SK-N-SH (cell line): ENCODE results near the gene PDE11A. TPM values are rescaled to one million over a fixed set of nuclear protein-coding genes. Genes with fewer than 3 reads are reported as not detected.
"Not testable (repeated sequence)": the region's sequence is repeated elsewhere in the genome, so short reads cannot be mapped to it uniquely, and the experiment has no call there.

ENCODE experiments used
- CTCF ChIA-PET: fragments of 300-600, 350-600 bp; formaldehyde crosslinking; extraction: SDS; loops from one replicate; lab custom pipeline; 2021; lab: Yijun Ruan, JAX
- POLR2A ChIA-PET: fragments of 350-600 bp; sonication (Branson Sonifier 250); formaldehyde crosslinking; extraction: SDS; loops from one replicate; lab custom pipeline; 2020; ENCODE audit warnings: antibody characterized with exemption, inconsistent platforms; lab: Yijun Ruan, JAX
- DNase-seq: peaks from one replicate; pipeline ENCODE4 v3.0.0; 2012
- H2AFZ ChIP-seq: fragments of 200-600 bp; sonication (generic); 2 replicates; pipeline ENCODE4 v1.8.1; 2016; ENCODE audit warnings: antibody characterized with exemption, mild to moderate bottlenecking, low read depth
- H3F3A ChIP-seq: fragments of 200-600 bp; sonication (generic); replicated peaks from 2 replicates; pipeline ENCODE3; 2016; ENCODE audit warnings: antibody characterized with exemption, mild to moderate bottlenecking; ENCODE audit not compliant: insufficient read depth
- H3K27ac ChIP-seq, 2 experiments: fragments of 200-500 bp in 1 of 2; fragments of 200-600 bp in 1 of 2; sonication (Bioruptor generic) in 1 of 2; sonication (generic), shearing (Covaris generic) in 1 of 2; 2 replicates each; pipeline versions ENCODE4 v1.5.1 to v1.6.1; 2014 to 2016; ENCODE audit warnings: low read depth in 2 of 2, inconsistent platforms in 1 of 2, low read length in 1 of 2, mild to moderate bottlenecking in 1 of 2, mixed read lengths in 1 of 2
- H3K27me3 ChIP-seq: fragments of 200-600 bp; sonication (generic), shearing (Covaris generic); 2 replicates; pipeline ENCODE4 v1.6.1; 2016; ENCODE audit warnings: mixed run types; ENCODE audit not compliant: insufficient read depth
- H3K36me3 ChIP-seq, 2 experiments: fragments of 200-500 bp in 1 of 2; fragments of 200-600 bp in 1 of 2; sonication (Bioruptor generic) in 1 of 2; sonication (generic) in 1 of 2; replicated peaks in 1 of 2; 2 replicates each; pipeline versions ENCODE3 to v1.5.1; 2014 to 2016; ENCODE audit warnings: low read length in 1 of 2, mild to moderate bottlenecking in 1 of 2; ENCODE audit not compliant: insufficient read depth in 2 of 2, control insufficient read depth in 1 of 2
- H3K4me1 ChIP-seq, 2 experiments: fragments of 200-500 bp in 1 of 2; fragments of 200-600 bp in 1 of 2; sonication (Bioruptor generic) in 1 of 2; sonication (generic), shearing (Covaris generic) in 1 of 2; 2 replicates each; pipeline versions ENCODE4 v1.5.1 to v1.6.1; 2014 to 2016; ENCODE audit warnings: low read depth in 1 of 2, low read length in 1 of 2, mixed run types in 1 of 2; ENCODE audit not compliant: insufficient read depth in 2 of 2, control insufficient read depth in 1 of 2
- H3K4me2 ChIP-seq: fragments of 200-600 bp; sonication (generic), shearing (Covaris generic); 2 replicates; pipeline ENCODE4 v1.6.1; 2017; ENCODE audit warnings: mixed run types
- H3K4me3 ChIP-seq, 2 experiments: fragments of 200-500 bp in 1 of 2; fragments of 200-600 bp in 1 of 2; sonication (Bioruptor generic) in 1 of 2; sonication (generic), shearing (Covaris generic) in 1 of 2; 2 replicates each; pipeline versions ENCODE4 v1.5.1 to v1.8.1; 2014 to 2016; ENCODE audit warnings: low read depth in 2 of 2, inconsistent platforms in 1 of 2, low read length in 1 of 2, mild to moderate bottlenecking in 1 of 2, mixed read lengths in 1 of 2, moderate library complexity in 1 of 2
- H3K79me2 ChIP-seq: fragments of 200-600 bp; sonication (generic); 2 replicates; pipeline ENCODE4 v1.8.1; 2017; ENCODE audit warnings: mild to moderate bottlenecking; ENCODE audit not compliant: insufficient read depth
- H3K9ac ChIP-seq: fragments of 200-600 bp; sonication (generic); 2 replicates; pipeline ENCODE4 v1.6.1; 2017; ENCODE audit warnings: mixed run types
- H3K9me2 ChIP-seq: fragments of 200-600 bp; sonication (generic); 2 replicates; pipeline ENCODE4 v1.6.1; 2017; ENCODE audit warnings: mixed run types
- H3K9me3 ChIP-seq: fragments of 200-600 bp; sonication (generic); 2 replicates; pipeline ENCODE4 v1.6.1; 2017; ENCODE audit warnings: mixed run types, mild to moderate bottlenecking, moderate library complexity
- H4K20me1 ChIP-seq: fragments of 200-600 bp; sonication (generic); 2 replicates; pipeline ENCODE4 v1.6.1; 2017; ENCODE audit warnings: mild to moderate bottlenecking, mixed run types; ENCODE audit not compliant: insufficient read depth
- ELF1 ChIP-seq: IDR thresholded peaks from 2 replicates; pipeline ENCODE4 v1.4.0; 2012
- EP300 ChIP-seq, 2 experiments: IDR thresholded peaks; 2 replicates each; pipeline versions ENCODE4 v1.4.0 to v1.6.1; 2012; ENCODE audit warnings: borderline replicate concordance in 1 of 2, low read depth in 1 of 2, low read length in 1 of 2
- EZH2phosphoT487 ChIP-seq: fragments of 200-600 bp; sonication (generic); IDR thresholded peaks from 2 replicates; pipeline ENCODE4 v1.6.1; 2017; ENCODE audit warnings: low read depth, mixed run types, mild to moderate bottlenecking, antibody characterized with exemption, moderate library complexity, borderline replicate concordance
- FOSL2 ChIP-seq: IDR thresholded peaks from 2 replicates; pipeline ENCODE4 v1.4.0; 2012; ENCODE audit warnings: low read depth, mild to moderate bottlenecking, moderate library complexity, borderline replicate concordance
- GABPA ChIP-seq: IDR thresholded peaks from 2 replicates; pipeline ENCODE4 v1.4.0; 2012; ENCODE audit warnings: low read depth, mild to moderate bottlenecking
- JUND ChIP-seq: IDR thresholded peaks from 2 replicates; pipeline ENCODE4 v1.4.0; 2012
- MEF2A ChIP-seq: IDR thresholded peaks from 2 replicates; pipeline ENCODE4 v1.4.0; 2012; ENCODE audit warnings: low read depth, borderline replicate concordance
- NFIC ChIP-seq: IDR thresholded peaks from 2 replicates; pipeline ENCODE4 v1.4.0; 2012; ENCODE audit warnings: borderline replicate concordance
- RFX5 ChIP-seq: IDR thresholded peaks from 2 replicates; pipeline ENCODE4 v1.6.1; 2012; ENCODE audit warnings: mild to moderate bottlenecking, improper control_type of control experiment, low read length
- RXRA ChIP-seq: IDR thresholded peaks from 2 replicates; pipeline ENCODE4 v1.4.0; 2012; ENCODE audit warnings: low read depth, mild to moderate bottlenecking, borderline replicate concordance
- TAF1 ChIP-seq: IDR thresholded peaks from 2 replicates; pipeline ENCODE4 v1.6.1; 2012; ENCODE audit warnings: low read depth, mild to moderate bottlenecking, low read length, moderate library complexity, borderline replicate concordance
- WGBS: methylation state at CpG from one replicate; pipeline ENCODE4 v1.1.6; 2017; ENCODE audit warnings: low lambda C conversion rate; 5-methylcytosine and 5-hydroxymethylcytosine counted together
- polyA plus RNA-seq, 3 experiments: library from polyadenylated mRNA; depleted of rRNA; stranded (reverse); fragments of >200 nt; gene quantifications; 2 replicates each; pipeline ENCODE4 v1.2.3, GENCODE V29; 2012
- TF ChIP-seq, protein P1 (sequence below): IDR thresholded peaks from 2 replicates; pipeline ENCODE4 v1.4.0; 2012; ENCODE audit warnings: low read depth, borderline replicate concordance
- TF ChIP-seq, protein P2 (sequence below): fragments of 150-350 bp; IDR thresholded peaks from 2 replicates; pipeline ENCODE4 v1.6.1; 2017; ENCODE audit warnings: antibody characterized with exemption, low read length, low read depth, borderline replicate concordance
- TF ChIP-seq, protein P3 (sequence below): IDR thresholded peaks from 2 replicates; pipeline ENCODE4 v1.4.0; 2012; ENCODE audit warnings: low read depth, borderline replicate concordance

Gene PDE11A
- polyA plus RNA-seq, 1 of the 3 experiments (the other 2 are of a cell fraction) = 0.10 TPM

DNA sequence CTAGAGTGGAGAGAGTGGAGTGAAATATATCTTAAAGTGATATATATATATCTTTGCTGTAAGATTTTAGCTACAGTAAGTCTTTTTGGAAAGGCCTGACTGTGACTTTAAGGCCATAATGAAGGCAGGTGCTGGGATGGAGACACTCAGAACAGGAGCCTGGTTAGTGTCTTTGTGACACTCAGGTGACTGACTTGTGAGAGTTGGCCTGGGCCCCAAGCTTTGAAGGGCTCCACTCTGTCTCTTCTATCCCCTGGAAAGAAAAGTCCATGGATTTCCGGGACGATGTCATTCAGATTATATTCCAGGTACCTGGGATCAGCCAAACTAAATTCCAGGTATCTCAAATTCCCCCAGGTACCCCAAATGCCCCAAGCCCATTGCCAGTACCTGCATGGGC, 276.6 kb downstream of the PDE11A start:
- no peaks in the 10 kb centered on the region for H4K20me1 ChIP-seq
- DNase-seq = no peak
- peaks cover 0 to 3% of the 10 kb centered on the region in 2 experiments; a peak in 2 of 4 replicates for H3K4me1 ChIP-seq
- CTCF ChIA-PET = interaction anchor here (0.6 to 1.0 kb wide), 2 partner anchors 28 to 634 kb away, joined by 3 read pairs; no protein-coding TSS in a partner anchor
- no peak overlapping the region for H3K9ac ChIP-seq
- H3K4me2 ChIP-seq = no peak overlapping the region
- TF ChIP-seq ELF1 (no peak), EP300 (IDR thresholded peaks at IDR 0.05; ENCODE audit: borderline replicate concordance in 1 of 2, low read depth in 1 of 2, low read length in 1 of 2) (no peak), TAF1 (no peak), NFIC (no peak), EZH2phosphoT487 (no peak), FOSL2 (no peak), RXRA (no peak)
- TF ChIP-seq, protein P1, sequence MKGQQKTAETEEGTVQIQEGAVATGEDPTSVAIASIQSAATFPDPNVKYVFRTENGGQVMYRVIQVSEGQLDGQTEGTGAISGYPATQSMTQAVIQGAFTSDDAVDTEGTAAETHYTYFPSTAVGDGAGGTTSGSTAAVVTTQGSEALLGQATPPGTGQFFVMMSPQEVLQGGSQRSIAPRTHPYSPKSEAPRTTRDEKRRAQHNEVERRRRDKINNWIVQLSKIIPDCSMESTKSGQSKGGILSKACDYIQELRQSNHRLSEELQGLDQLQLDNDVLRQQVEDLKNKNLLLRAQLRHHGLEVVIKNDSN = no peak
- TF ChIP-seq, protein P2, sequence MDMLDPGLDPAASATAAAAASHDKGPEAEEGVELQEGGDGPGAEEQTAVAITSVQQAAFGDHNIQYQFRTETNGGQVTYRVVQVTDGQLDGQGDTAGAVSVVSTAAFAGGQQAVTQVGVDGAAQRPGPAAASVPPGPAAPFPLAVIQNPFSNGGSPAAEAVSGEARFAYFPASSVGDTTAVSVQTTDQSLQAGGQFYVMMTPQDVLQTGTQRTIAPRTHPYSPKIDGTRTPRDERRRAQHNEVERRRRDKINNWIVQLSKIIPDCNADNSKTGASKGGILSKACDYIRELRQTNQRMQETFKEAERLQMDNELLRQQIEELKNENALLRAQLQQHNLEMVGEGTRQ = no peak
- TF ChIP-seq, all 33 proteins: peak for 0
- 94% methylated on average over 2 of the region's 2 CpGs for WGBS
- POLR2A ChIA-PET = no interaction called here
- H3K9me2 ChIP-seq = no peaks in the 10 kb centered on the region
- H3K27me3 ChIP-seq = no peaks in the 10 kb centered on the region
- H3K36me3 ChIP-seq = no peaks in the 10 kb centered on the region
- H3K9me3 ChIP-seq = no peaks in the 10 kb centered on the region
- H2AFZ ChIP-seq = no peak overlapping the region
- H3F3A ChIP-seq = no peaks in the 10 kb centered on the region
- no peaks in the 10 kb centered on the region for H3K79me2 ChIP-seq
- no peak overlapping the region for H3K4me3 ChIP-seq
- H3K27ac ChIP-seq = no peak overlapping the region

DNA sequence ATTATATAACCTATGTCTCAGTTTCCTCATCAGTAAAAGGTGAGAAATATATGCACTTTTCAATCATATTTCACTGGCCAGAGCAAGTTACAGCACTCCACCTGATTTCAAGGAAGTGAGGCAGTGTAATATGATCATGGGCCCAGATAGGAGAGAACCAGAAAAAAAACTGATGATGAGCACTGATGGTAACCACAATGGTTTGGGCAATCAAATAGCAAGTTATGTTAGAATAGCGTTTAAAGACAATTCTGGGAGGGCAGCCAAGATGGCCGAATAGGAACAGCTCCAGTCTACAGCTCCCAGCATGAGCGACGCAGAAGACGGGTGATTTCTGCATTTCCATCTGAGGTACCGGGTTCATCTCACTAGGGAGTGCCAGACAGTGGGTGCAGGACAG, 287.4 kb downstream of the PDE11A start:
- POLR2A ChIA-PET, H4K20me1 ChIP-seq, H3K9ac ChIP-seq, H3K9me2 ChIP-seq, H3F3A ChIP-seq, H2AFZ ChIP-seq, H3K4me2 ChIP-seq, H3K9me3 ChIP-seq, H3K4me3 ChIP-seq, H3K36me3 ChIP-seq, H3K79me2 ChIP-seq, DNase-seq, H3K4me1 ChIP-seq, H3K27me3 ChIP-seq: not testable (repeated sequence)
- 59% methylated on average over 4 of the region's 6 CpGs for WGBS
- CTCF ChIA-PET = interaction anchor here (0.8 to 2.4 kb wide), 2 partner anchors 12 to 14 kb away, joined by 5 to 10 read pairs; no protein-coding TSS in a partner anchor
- H3K27ac ChIP-seq = peak overlapping the region in 1 of 2 experiments; percentile 60; a peak in 2 of 4 replicates

DNA sequence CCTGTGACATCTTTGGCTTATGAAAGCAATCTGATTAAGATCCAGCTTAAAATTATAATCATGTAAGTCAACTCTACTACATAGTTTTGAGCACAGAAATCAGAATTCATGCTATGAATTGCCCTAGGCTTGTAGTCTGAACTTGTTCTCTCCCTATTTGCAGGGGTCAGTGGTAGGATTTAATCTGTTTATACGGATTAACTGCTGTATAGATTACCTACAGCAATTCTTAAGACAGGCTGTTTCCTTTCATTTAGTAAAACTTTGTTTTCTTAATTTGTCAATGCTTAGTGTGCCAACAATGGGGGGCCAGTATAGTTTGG, 287.9 kb downstream of the PDE11A start:
- WGBS = 29% methylated on average over 1 of the region's 1 CpG
- Histone ChIP-seq H2AFZ (no peak overlapping the region), H3K4me1 (no peaks in the 10 kb centered on the region; a peak in 2 of 4 replicates), H3K4me2 (peak overlapping the region; percentile 66), H3K9me2 (no peaks in the 10 kb centered on the region), H3K27ac (peak overlapping the region in 1 of 2 experiments; percentile 60; a peak in 2 of 4 replicates), H3K36me3 (no peaks in the 10 kb centered on the region), H4K20me1 (no peaks in the 10 kb centered on the region), H3K4me3 (no peak overlapping the region; a peak in 1 of 4 replicates), H3F3A (no peaks in the 10 kb centered on the region), H3K9ac (no peak overlapping the region), H3K9me3 (no peaks in the 10 kb centered on the region), H3K79me2 (no peaks in the 10 kb centered on the region), H3K27me3 (no peaks in the 10 kb centered on the region)
- TF ChIP-seq JUND (no peak), GABPA (no peak), MEF2A (no peak), RFX5 (no peak)
- TF ChIP-seq, protein P2 = no peak
- TF ChIP-seq, protein P3, sequence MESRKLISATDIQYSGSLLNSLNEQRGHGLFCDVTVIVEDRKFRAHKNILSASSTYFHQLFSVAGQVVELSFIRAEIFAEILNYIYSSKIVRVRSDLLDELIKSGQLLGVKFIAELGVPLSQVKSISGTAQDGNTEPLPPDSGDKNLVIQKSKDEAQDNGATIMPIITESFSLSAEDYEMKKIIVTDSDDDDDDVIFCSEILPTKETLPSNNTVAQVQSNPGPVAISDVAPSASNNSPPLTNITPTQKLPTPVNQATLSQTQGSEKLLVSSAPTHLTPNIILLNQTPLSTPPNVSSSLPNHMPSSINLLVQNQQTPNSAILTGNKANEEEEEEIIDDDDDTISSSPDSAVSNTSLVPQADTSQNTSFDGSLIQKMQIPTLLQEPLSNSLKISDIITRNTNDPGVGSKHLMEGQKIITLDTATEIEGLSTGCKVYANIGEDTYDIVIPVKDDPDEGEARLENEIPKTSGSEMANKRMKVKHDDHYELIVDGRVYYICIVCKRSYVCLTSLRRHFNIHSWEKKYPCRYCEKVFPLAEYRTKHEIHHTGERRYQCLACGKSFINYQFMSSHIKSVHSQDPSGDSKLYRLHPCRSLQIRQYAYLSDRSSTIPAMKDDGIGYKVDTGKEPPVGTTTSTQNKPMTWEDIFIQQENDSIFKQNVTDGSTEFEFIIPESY = no peak
- CTCF ChIA-PET = interaction anchor here (0.8 to 2.4 kb wide), 2 partner anchors 12 to 15 kb away, joined by 5 to 10 read pairs; no protein-coding TSS in a partner anchor
- no peak for DNase-seq
- POLR2A ChIA-PET = no interaction called here
